OCI-LY7 (cell line): ENCODE data around the gene PDZRN4. TPM values are rescaled to one million over a fixed set of nuclear protein-coding genes. Genes with fewer than 3 reads are reported as not detected.

ENCODE experiments used
- BruUV-seq: library from RNA; stranded (reverse); fragments of 400-500 nt; replicated peaks from 2 replicates; lab custom pipeline; 2021; lab: Mats Ljungman, UMichigan
- CTCF ChIA-PET: fragments of 300-600 bp; sonication (Branson Sonifier 250); formaldehyde crosslinking; loops from one replicate; lab custom pipeline; 2022; ENCODE audit warnings: antibody characterized with exemption; ENCODE audit not compliant: unreplicated experiment; lab: Charles Lee
- POLR2A ChIA-PET: fragments of 300-600 bp; sonication (Branson Sonifier 250); formaldehyde crosslinking; loops from one replicate; lab custom pipeline; 2022; ENCODE audit warnings: antibody characterized with exemption; lab: Charles Lee
- DNase-seq: peaks from one replicate; pipeline ENCODE4 v3.0.0-alpha.2; 2015; ENCODE audit warnings: low spot score
- H2AFZ ChIP-seq: fragments of 200-600 bp; sonication (generic), shearing (Covaris generic); 2 replicates; pipeline ENCODE4 v1.6.1; 2014; ENCODE audit warnings: mild to moderate bottlenecking, antibody characterized with exemption, low read length, moderate library complexity
- H3K27ac ChIP-seq: fragments of 200-600 bp; sonication (generic); 2 replicates; pipeline ENCODE4 v1.5.1; 2014; ENCODE audit warnings: mixed run types, low read depth, mild to moderate bottlenecking, moderate library complexity, low read length, inconsistent platforms; ENCODE audit not compliant: poor library complexity, severe bottlenecking
- H3K36me3 ChIP-seq: fragments of 200-600 bp; sonication (generic); 2 replicates; pipeline ENCODE4 v1.6.1; 2014; ENCODE audit warnings: mild to moderate bottlenecking, antibody characterized with exemption, low read length, moderate library complexity, mixed read lengths; ENCODE audit not compliant: insufficient read depth
- H3K4me1 ChIP-seq: fragments of 200-600 bp; sonication (generic); 2 replicates; pipeline ENCODE4 v1.5.1; 2014; ENCODE audit warnings: mild to moderate bottlenecking, low read length; ENCODE audit not compliant: insufficient read depth, poor library complexity, severe bottlenecking
- H3K4me2 ChIP-seq: fragments of 200-600 bp; sonication (generic); 2 replicates; pipeline ENCODE4 v1.6.1; 2014; ENCODE audit warnings: mild to moderate bottlenecking, low read length
- H3K4me3 ChIP-seq: fragments of 200-600 bp; sonication (generic); 2 replicates; pipeline ENCODE4 v1.5.1; 2014; ENCODE audit warnings: mild to moderate bottlenecking, low read depth, low read length; ENCODE audit not compliant: poor library complexity, severe bottlenecking
- H3K79me2 ChIP-seq: fragments of 200-600 bp; sonication (generic); 2 replicates; pipeline ENCODE4 v1.6.1; 2016; ENCODE audit warnings: low read depth, mild to moderate bottlenecking, low read length, moderate library complexity, mixed read lengths; ENCODE audit not compliant: insufficient read depth
- H3K9me2 ChIP-seq: fragments of 200-600 bp; sonication (generic); 2 replicates; pipeline ENCODE4 v1.6.1; 2016; ENCODE audit warnings: mild to moderate bottlenecking, low read length, mixed read lengths; ENCODE audit not compliant: insufficient read depth
- H3K9me3 ChIP-seq: fragments of 200-600 bp; sonication (generic); 2 replicates; pipeline ENCODE4 v1.6.1; 2014; ENCODE audit warnings: mild to moderate bottlenecking, mixed run types, low read length, mixed read lengths
- H4K20me1 ChIP-seq: fragments of 200-600 bp; sonication (generic); 2 replicates; pipeline ENCODE4 v1.6.1; 2014; ENCODE audit warnings: mild to moderate bottlenecking, antibody characterized with exemption, low read length, moderate library complexity, mixed read lengths; ENCODE audit not compliant: insufficient read depth
- EZH2phosphoT487 ChIP-seq: fragments of 200-600 bp; sonication (generic); IDR thresholded peaks from 2 replicates; pipeline ENCODE4 v1.6.1; 2018; ENCODE audit warnings: low read depth, borderline replicate concordance, mild to moderate bottlenecking, mixed run types, antibody characterized with exemption, low read length, moderate library complexity, mixed read lengths
- intact Hi-C: fragments of 100-400 bp; cut with micrococcal nuclease; formaldehyde crosslinking; loops from one replicate; pipeline ENCODE4 v1.10.0; 2022; ENCODE audit not compliant: unreplicated experiment
- total RNA-seq, 2 experiments: library from RNA; depleted of rRNA in 1 of 2; stranded (reverse); fragments of >200 nt in 1 of 2; shearing (Covaris generic) in 1 of 2; gene quantifications; 2 replicates each; pipeline ENCODE4 v1.2.3, GENCODE V29; 2014 to 2022
- TF ChIP-seq, protein P1 (sequence below): fragments of 200-600 bp; sonication (generic); conservative IDR thresholded peaks from 2 replicates; pipeline ENCODE4 v1.5.1; 2014; ENCODE audit warnings: mild to moderate bottlenecking, antibody characterized with exemption, low read length, moderate library complexity, mixed read lengths

Gene PDZRN4
- total RNA-seq, 2 experiments from 2014 or later, result 6.8 to 16.8 TPM

DNA sequence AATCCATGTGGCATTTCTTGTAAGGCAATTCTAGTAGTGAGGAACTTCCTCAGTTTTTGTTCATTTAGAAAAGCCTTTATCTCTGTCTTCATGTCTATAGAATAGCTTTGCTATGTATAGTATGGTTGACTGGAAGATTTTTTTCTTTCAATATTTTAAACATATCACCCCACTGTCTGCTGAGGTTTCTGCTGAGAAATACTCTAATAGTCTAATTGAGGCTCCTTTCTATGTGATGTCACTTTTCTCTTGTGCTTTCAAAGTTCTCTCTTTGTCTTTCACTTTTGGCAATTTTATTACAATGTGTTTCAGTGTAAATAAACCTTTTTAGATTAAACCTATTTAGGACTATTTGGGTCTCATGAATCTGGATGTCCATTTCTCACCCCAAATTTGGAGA lies 192.8 kb downstream of the PDZRN4 start:
- Histone ChIP-seq H3K4me3 (no peak overlapping the region), H3K9me2 (no peaks in the 10 kb centered on the region; the same call in 1 of the 2 replicates), H3K27ac (no peak overlapping the region), H2AFZ (no peak overlapping the region), H3K9me3 (0 out of 2 replicates have a peak, but pooled peaks cover 9% of the 10 kb centered on the region), H3K79me2 (no peaks in the 10 kb centered on the region), H3K4me1 (no peaks in the 10 kb centered on the region), H3K4me2 (no peak overlapping the region), H4K20me1 (no peaks in the 10 kb centered on the region), H3K36me3 (no peaks in the 10 kb centered on the region)
- intact Hi-C loops, result no loop called here
- TF ChIP-seq EZH2phosphoT487, result no peak
- TF ChIP-seq, protein P1, sequence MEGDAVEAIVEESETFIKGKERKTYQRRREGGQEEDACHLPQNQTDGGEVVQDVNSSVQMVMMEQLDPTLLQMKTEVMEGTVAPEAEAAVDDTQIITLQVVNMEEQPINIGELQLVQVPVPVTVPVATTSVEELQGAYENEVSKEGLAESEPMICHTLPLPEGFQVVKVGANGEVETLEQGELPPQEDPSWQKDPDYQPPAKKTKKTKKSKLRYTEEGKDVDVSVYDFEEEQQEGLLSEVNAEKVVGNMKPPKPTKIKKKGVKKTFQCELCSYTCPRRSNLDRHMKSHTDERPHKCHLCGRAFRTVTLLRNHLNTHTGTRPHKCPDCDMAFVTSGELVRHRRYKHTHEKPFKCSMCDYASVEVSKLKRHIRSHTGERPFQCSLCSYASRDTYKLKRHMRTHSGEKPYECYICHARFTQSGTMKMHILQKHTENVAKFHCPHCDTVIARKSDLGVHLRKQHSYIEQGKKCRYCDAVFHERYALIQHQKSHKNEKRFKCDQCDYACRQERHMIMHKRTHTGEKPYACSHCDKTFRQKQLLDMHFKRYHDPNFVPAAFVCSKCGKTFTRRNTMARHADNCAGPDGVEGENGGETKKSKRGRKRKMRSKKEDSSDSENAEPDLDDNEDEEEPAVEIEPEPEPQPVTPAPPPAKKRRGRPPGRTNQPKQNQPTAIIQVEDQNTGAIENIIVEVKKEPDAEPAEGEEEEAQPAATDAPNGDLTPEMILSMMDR, result no peak
- ChIA-PET CTCF (no interaction called here), POLR2A (interaction anchor here (0.5 to 1.9 kb wide), 5 partner anchors 8 to 503 kb away, joined by 3 to 8 read pairs (median 4); no protein-coding TSS in a partner anchor)
- DNase-seq, result no peak
- no TSS peak for BruUV-seq

DNA sequence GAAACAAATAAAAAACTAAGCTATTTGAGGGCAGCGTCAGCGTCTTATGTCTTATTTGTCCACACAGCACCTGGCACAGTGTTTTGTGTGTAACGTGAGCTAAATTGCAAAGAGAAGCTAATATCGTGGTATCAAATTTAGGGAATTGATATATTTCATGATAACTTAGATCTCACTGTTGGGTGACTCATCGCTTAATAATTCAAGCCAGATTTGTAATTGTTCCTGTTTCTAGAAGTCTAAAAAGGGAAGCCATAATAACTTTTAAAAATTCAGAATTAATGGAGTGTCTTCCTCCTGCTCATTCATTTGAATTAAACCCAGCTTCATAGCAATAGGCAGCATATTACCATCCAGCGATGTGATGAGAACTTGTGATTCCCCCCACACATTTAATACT lies 214.7 kb downstream of the PDZRN4 start:
- no peak for TF ChIP-seq EZH2phosphoT487
- TF ChIP-seq, protein P1, result no peak

DNA sequence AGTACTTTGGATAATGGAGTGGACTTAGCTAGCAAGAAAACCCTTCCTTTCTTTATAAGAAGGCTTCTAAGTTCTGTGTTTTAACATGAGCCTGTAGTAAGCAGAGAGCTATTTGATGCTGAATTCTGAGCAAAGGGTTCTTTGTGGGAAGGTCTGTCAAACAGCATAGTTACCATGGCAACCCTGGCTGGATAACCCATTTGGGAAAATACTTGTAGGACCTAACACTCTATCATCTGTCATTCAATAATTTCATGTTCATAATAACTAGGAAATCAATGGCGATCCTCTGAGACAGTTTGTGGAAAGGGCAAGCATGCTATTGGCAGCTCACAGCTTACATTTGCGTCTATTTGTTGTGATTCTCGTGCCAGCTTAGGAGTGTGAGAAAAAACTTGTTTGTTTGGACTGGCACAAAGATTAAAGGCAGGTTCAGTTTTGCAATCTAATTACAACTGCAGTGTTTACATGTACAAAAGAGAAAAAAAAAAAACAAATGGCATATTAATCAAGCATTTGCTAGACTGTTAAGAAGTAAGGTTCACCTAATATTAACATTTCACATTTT lies 219.2 kb downstream of the PDZRN4 start:
- intact Hi-C loops, result no loop called here
- ChIA-PET POLR2A (interaction anchor here (0.6 to 1.1 kb wide), 7 partner anchors 19 to 533 kb away, joined by 3 to 5 read pairs (median 4); no protein-coding TSS in a partner anchor), CTCF (no interaction called here)
- Histone ChIP-seq H2AFZ (no peak overlapping the region), H3K4me2 (no peak overlapping the region), H4K20me1 (no peaks in the 10 kb centered on the region), H3K4me1 (no peaks in the 10 kb centered on the region), H3K9me3 (no peaks in the 10 kb centered on the region), H3K36me3 (no peaks in the 10 kb centered on the region), H3K9me2 (0 out of 2 replicates have a peak, but pooled peaks cover 3% of the 10 kb centered on the region), H3K4me3 (no peak overlapping the region), H3K27ac (no peak overlapping the region), H3K79me2 (no peaks in the 10 kb centered on the region)
- no peak for DNase-seq
- no TSS peak for BruUV-seq
- no peak for TF ChIP-seq EZH2phosphoT487
- TF ChIP-seq, protein P1, result no peak

More for the DNA sequence above, 214.7 kb downstream of the PDZRN4 start:
- Histone ChIP-seq H4K20me1 (no peaks in the 10 kb centered on the region), H3K79me2 (no peaks in the 10 kb centered on the region), H3K4me3 (no peak overlapping the region), H3K27ac (no peak overlapping the region), H2AFZ (no peak overlapping the region), H3K4me2 (no peak overlapping the region), H3K36me3 (no peaks in the 10 kb centered on the region), H3K9me2 (no peaks in the 10 kb centered on the region), H3K4me1 (no peaks in the 10 kb centered on the region), H3K9me3 (no peaks in the 10 kb centered on the region)
- POLR2A ChIA-PET, result no interaction called here
- intact Hi-C loops, result no loop called here
- no TSS peak for BruUV-seq
- no peak for DNase-seq
- CTCF ChIA-PET, result interaction anchor here (0.5 kb wide), 1 partner anchor 450 kb away, joined by 3 read pairs; no protein-coding TSS in a partner anchor
